Measurements from ENCODE around the gene TNFRSF4. TPM values are rescaled to one million over a fixed set of nuclear protein-coding genes. Genes with fewer than 3 reads are reported as not detected.

Gene TNFRSF4
- total and polyA plus RNA-seq, 2 of the 8 experiments (the other 6 are each of a cell fraction or from before 2014, with no cell fraction given) = 0.06 TPM; not detected in 1

DNA sequence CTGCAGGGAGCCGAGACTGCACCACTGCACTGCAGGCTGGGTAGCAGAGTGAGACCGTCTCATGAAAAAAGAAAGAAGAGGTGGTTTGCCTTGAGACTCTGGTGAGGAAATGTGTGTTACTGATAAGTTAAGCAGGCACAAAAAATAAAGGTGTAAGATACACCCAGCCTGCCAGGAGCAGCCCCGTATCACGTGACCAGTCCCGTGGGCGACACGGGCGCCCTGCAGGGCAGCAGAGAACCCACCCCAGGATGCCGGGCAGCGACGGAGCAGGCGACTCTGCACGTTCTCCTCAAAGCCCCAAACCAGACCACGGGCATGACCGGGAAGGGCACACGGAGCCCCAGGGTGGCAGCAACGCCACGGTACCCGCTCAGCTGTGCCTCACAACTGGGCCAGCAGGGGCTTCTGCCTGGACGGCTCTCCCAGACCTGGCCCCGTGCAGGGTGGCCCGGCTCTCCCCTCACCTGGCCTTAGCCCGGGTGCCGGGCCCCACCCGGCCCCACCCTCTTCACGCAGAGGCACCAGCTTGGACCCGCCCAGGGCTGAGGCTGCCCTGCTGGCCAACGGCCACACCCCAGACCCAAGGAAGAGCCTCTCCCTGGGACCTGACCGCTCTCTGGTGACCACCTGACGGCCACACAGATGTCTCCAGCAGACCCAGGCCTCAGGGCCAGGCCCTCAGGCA lies 8.1 kb upstream of the TNFRSF4 start:
- H4K91ac ChIP-seq (replicated peaks; ENCODE audit: insufficient read length, low read length) = no peak overlapping the region
- H2AFZ ChIP-seq (ENCODE audit: low read length) = no peak overlapping the region
- WGBS, 2 experiments (ENCODE audit: extremely low coverage in 1 of 2, insufficient coverage in 1 of 2, insufficient read length in 1 of 2, insufficient replicate concordance in 2 of 2, low coverage in 1 of 2, low lambda C conversion rate in 2 of 2, missing lambda C conversion rate in 1 of 2) = 95% methylated on average over 24 of the region's 30 CpGs; no CpG with 5 or more reads in 1 of the 2 experiments
- no peak overlapping the region for H2BK5ac ChIP-seq (ENCODE audit: low read depth, low read length)
- no peak overlapping the region for H3K9ac ChIP-seq (replicated peaks in 1 of 4; ENCODE audit: extremely low read depth in 1 of 4, low read depth in 3 of 4, low read length in 3 of 4)
- ChIA-PET POLR2A (ENCODE audit: partially characterized antibody) (interaction anchor here (1.2 to 1.8 kb wide), 2 partner anchors 9 to 28 kb away, joined by 3 to 5 read pairs; partner anchors contain the start of genes B3GALT6 and SDF4), CTCF (ENCODE audit: partially characterized antibody) (interaction anchor here (1.4 kb wide), 2 partner anchors 18 to 97 kb away, joined by 3 read pairs; no protein-coding TSS in a partner anchor)
- H3K36me3 ChIP-seq (ENCODE audit: control insufficient read depth in 2 of 4, insufficient read depth in 4 of 4, low read length in 3 of 4) = peaks cover 2 to 34% (median 17%) of the 10 kb centered on the region in 4 experiments; a peak in 7 of 8 replicates
- no peaks in the 10 kb centered on the region for H3K4me1 ChIP-seq (replicated peaks in 1 of 4; ENCODE audit: control insufficient read depth in 3 of 4, insufficient read depth in 4 of 4, low read length in 3 of 4)
- no peaks in the 10 kb centered on the region for H3K9me3 ChIP-seq (ENCODE audit: insufficient read depth in 2 of 2, low read depth in 1 of 2, low read length in 1 of 2)
- FAIRE-seq = no peak
- H3K18ac ChIP-seq (ENCODE audit: extremely low read depth, low read length) = no peak overlapping the region
- peaks cover 5 to 23% of the 10 kb centered on the region in 2 experiments for H4K20me1 ChIP-seq (replicated peaks in 1 of 2; ENCODE audit: control insufficient read depth in 1 of 2, insufficient read depth in 2 of 2, low read length in 2 of 2)
- H4K8ac ChIP-seq (ENCODE audit: extremely low read depth, insufficient read depth, low read length) = no peak overlapping the region
- no peak overlapping the region for H2BK12ac ChIP-seq (ENCODE audit: low read depth, low read length)
- H3K4me3 ChIP-seq (ENCODE audit: extremely low read depth in 1 of 4, insufficient read depth in 2 of 4, low read depth in 3 of 4, low read length in 4 of 4) = no peak overlapping the region
- H3K4ac ChIP-seq (replicated peaks; ENCODE audit: insufficient read length, low read depth, low read length) = no peak overlapping the region
- peaks cover 18% of the 10 kb centered on the region for H3K79me1 ChIP-seq (ENCODE audit: low read depth, low read length)
- DNase-seq (ENCODE audit: low read depth in 1 of 2, low spot score in 2 of 2) = no peak
- no peaks in the 10 kb centered on the region for H3K23me2 ChIP-seq (ENCODE audit: low read depth, low read length)
- no peak overlapping the region for H2AK5ac ChIP-seq (ENCODE audit: low read depth, low read length)
- peaks cover 0 to 11% of the 10 kb centered on the region in 2 experiments; a peak in 1 of 4 replicates for H3K79me2 ChIP-seq (ENCODE audit: control insufficient read depth in 1 of 2, insufficient read depth in 2 of 2, low read length in 2 of 2)
- no peak overlapping the region for H2BK20ac ChIP-seq (ENCODE audit: low read length)
- H3K4me2 ChIP-seq (ENCODE audit: insufficient read depth in 1 of 2, low read depth in 2 of 2, low read length in 2 of 2) = no peak overlapping the region
- H3K14ac ChIP-seq (ENCODE audit: insufficient read length) = no peak overlapping the region
- no peak overlapping the region for H3K27ac ChIP-seq (ENCODE audit: low read depth, low read length)
- no peak overlapping the region for H3K56ac ChIP-seq (replicated peaks; ENCODE audit: insufficient read length, low read depth, low read length)
- no peak overlapping the region for H4K5ac ChIP-seq (ENCODE audit: insufficient read length, low read depth, low read length)
- no peak overlapping the region for H2BK15ac ChIP-seq (ENCODE audit: low read length)
- no peak overlapping the region for H2BK120ac ChIP-seq (replicated peaks; ENCODE audit: low read depth, low read length)
- no peak for TF ChIP-seq NANOG (IDR thresholded peaks at IDR 0.05; ENCODE audit: insufficient read depth, low read depth, low read length, poor library complexity, severe bottlenecking)
- no peak for TF ChIP-seq HDAC2 (IDR thresholded peaks at IDR 0.05; ENCODE audit: borderline replicate concordance in 1 of 2, low read depth in 2 of 2, low read length in 2 of 2)
- no peak for TF ChIP-seq SIN3A (conservative IDR thresholded peaks at IDR 0.05 in 1 of 2, IDR thresholded peaks at IDR 0.05 in 1 of 2; ENCODE audit: low read depth in 1 of 2, low read length in 2 of 2)
- no peak for TF ChIP-seq KDM1A (IDR thresholded peaks at IDR 0.05; ENCODE audit: borderline replicate concordance, low read length)
- TF ChIP-seq HDAC6 (IDR thresholded peaks at IDR 0.05; ENCODE audit: low read depth, low read length) = no peak
- no peak for TF ChIP-seq TCF12 (IDR thresholded peaks at IDR 0.05; ENCODE audit: low read depth, low read length)
- no peak for TF ChIP-seq BRCA1 (IDR thresholded peaks at IDR 0.05; ENCODE audit: low read depth, low read length)
- H3K23ac ChIP-seq (ENCODE audit: insufficient read length) = no peak overlapping the region
- H3K27me3 ChIP-seq (replicated peaks in 1 of 4; ENCODE audit: control insufficient read depth in 3 of 4, extremely low read depth in 1 of 4, insufficient read depth in 3 of 4, low read length in 3 of 4) = no peaks in the 10 kb centered on the region
